Urothelium cell line (cell line): ENCODE measurements around the gene OSBPL10.

Experiments
- DNase-seq: peaks from one replicate; pipeline ENCODE4 v3.0.0; 2011; ENCODE audit warnings: low spot score, mixed read lengths
- FAIRE-seq: peaks from 2 replicates; lab custom pipeline; 2011; peaks lifted over from hg19 to GRCh38; lab: Jason Lieb, UNC

OSBPL10 gene

GRCh38 chr3:31753050-31753425 lies 228.0 kb downstream of the OSBPL10 start:
- DNase-seq = no peak
- no peak for FAIRE-seq

GRCh38 chr3:31752305-31753049 lies 228.6 kb downstream of the OSBPL10 start:
- DNase-seq (no peak), FAIRE-seq (no peak)

- no peak for FAIRE-seq
Measured at GRCh38 chr3:31750341-31750740, 230.7 kb downstream of the OSBPL10 start.

GRCh38 chr3:31748933-31749295 lies 232.1 kb downstream of the OSBPL10 start:
- no peak for FAIRE-seq
- DNase-seq = no peak

More at GRCh38 chr3:31750341-31750740, 230.7 kb downstream of the OSBPL10 start:
- no peak for DNase-seq

- FAIRE-seq = no peak
Measured at GRCh38 chr3:31748281-31748932, 232.7 kb downstream of the OSBPL10 start.

GRCh38 chr3:31747785-31748184 lies 233.3 kb downstream of the OSBPL10 start:
- FAIRE-seq = no peak
- DNase-seq = no peak

More at GRCh38 chr3:31748281-31748932, 232.7 kb downstream of the OSBPL10 start:
- DNase-seq = no peak

GRCh38 chr3:31744913-31745312 lies 236.1 kb downstream of the OSBPL10 start:
- FAIRE-seq (no peak), DNase-seq (no peak)

- DNase-seq (no peak), FAIRE-seq (no peak)
Measured at GRCh38 chr3:31743331-31744089, 237.6 kb downstream of the OSBPL10 start.

GRCh38 chr3:31740397-31740796 lies 240.7 kb downstream of the OSBPL10 start:
- DNase-seq (no peak), FAIRE-seq (no peak)

GRCh38 chr3:31738412-31738811 lies 242.7 kb downstream of the OSBPL10 start:
- no peak for FAIRE-seq

GRCh38 chr3:31735667-31736066 lies 245.4 kb downstream of the OSBPL10 start:
- DNase-seq (no peak), FAIRE-seq (no peak)

More at GRCh38 chr3:31738412-31738811, 242.7 kb downstream of the OSBPL10 start:
- no peak for DNase-seq

- FAIRE-seq (no peak), DNase-seq (peak; percentile 45)
Measured at GRCh38 chr3:31733234-31733667, 247.8 kb downstream of the OSBPL10 start.

- FAIRE-seq (no peak), DNase-seq (no peak)
Measured at GRCh38 chr3:31732548-31732947, 248.5 kb downstream of the OSBPL10 start.

- FAIRE-seq (no peak), DNase-seq (peak; percentile 40)
Measured at GRCh38 chr3:31729573-31729972, 251.5 kb downstream of the OSBPL10 start.

- no peak for FAIRE-seq
Measured at GRCh38 chr3:31729082-31729481, 252.0 kb downstream of the OSBPL10 start.

GRCh38 chr3:31728403-31728802 lies 252.7 kb downstream of the OSBPL10 start:
- FAIRE-seq (no peak), DNase-seq (no peak)

More at GRCh38 chr3:31729082-31729481, 252.0 kb downstream of the OSBPL10 start:
- DNase-seq = no peak

- DNase-seq (no peak), FAIRE-seq (no peak)
Measured at GRCh38 chr3:31725976-31726375, 255.1 kb downstream of the OSBPL10 start.

GRCh38 chr3:31725568-31725967 lies 255.5 kb downstream of the OSBPL10 start:
- FAIRE-seq (no peak), DNase-seq (no peak)

- DNase-seq (no peak), FAIRE-seq (no peak)
Measured at GRCh38 chr3:31724651-31725050, 256.4 kb downstream of the OSBPL10 start.

- FAIRE-seq = no peak
- DNase-seq = no peak
Measured at GRCh38 chr3:31724116-31724515, 256.9 kb downstream of the OSBPL10 start.

GRCh38 chr3:31723701-31724100 lies 257.4 kb downstream of the OSBPL10 start:
- DNase-seq = no peak
- FAIRE-seq = no peak
